HepG2 (cell line): ENCODE data around the gene SFI1. TPM values are rescaled to one million over a fixed set of nuclear protein-coding genes. Genes with fewer than 3 reads are reported as not detected.

ENCODE experiments used
- ADNP ChIP-seq: sonication (generic); formaldehyde crosslinking; IDR thresholded peaks from 2 replicates; pipeline ENCODE4 v1.4.0; 2020; ENCODE audit warnings: missing genetic modification reagents
- CHD2 ChIP-seq: IDR thresholded peaks from 2 replicates; pipeline ENCODE4 v1.6.1; 2011; ENCODE audit warnings: low read depth, low read length, improper control_type of control experiment
- EEA1 ChIP-seq: sonication (generic); formaldehyde crosslinking; IDR thresholded peaks from 2 replicates; pipeline ENCODE4 v1.5.1; 2020; ENCODE audit warnings: mild to moderate bottlenecking, missing genetic modification reagents, borderline replicate concordance
- ELF4 ChIP-seq: sonication (generic); formaldehyde crosslinking; IDR thresholded peaks from 2 replicates; pipeline ENCODE4 v1.5.0; 2020; ENCODE audit warnings: missing genetic modification reagents, mild to moderate bottlenecking, moderate library complexity, borderline replicate concordance
- ESRRA ChIP-seq: sonication (generic); formaldehyde crosslinking; IDR thresholded peaks from 2 replicates; pipeline ENCODE4 v1.5.1; 2020; ENCODE audit warnings: mild to moderate bottlenecking, low read depth, missing genetic modification reagents
- FOXC1 ChIP-seq: sonication (generic); formaldehyde crosslinking; IDR thresholded peaks from 2 replicates; pipeline ENCODE4 v1.8.0; 2022; ENCODE audit warnings: mild to moderate bottlenecking, missing genetic modification reagents, borderline replicate concordance
- FOXJ3 ChIP-seq: sonication (generic); formaldehyde crosslinking; IDR thresholded peaks from 2 replicates; pipeline ENCODE4 v1.4.0; 2020; ENCODE audit warnings: missing genetic modification reagents, mild to moderate bottlenecking, borderline replicate concordance
- GABPA ChIP-seq, 2 experiments: IDR thresholded peaks; 2 replicates each; pipeline ENCODE4 v1.6.1; 2011 to 2016; ENCODE audit warnings: low read depth in 2 of 2, low read length in 1 of 2, missing biosample characterization in 1 of 2, missing genetic modification characterization in 1 of 2
- HHEX ChIP-seq: IDR thresholded peaks from 2 replicates; pipeline ENCODE4 v1.6.1; 2016; ENCODE audit warnings: control low read depth
- HNRNPK ChIP-seq: fragments of 200-400 bp; formaldehyde crosslinking; IDR thresholded peaks from 2 replicates; pipeline ENCODE4 v1.6.1; 2018; ENCODE audit warnings: low read length, low read depth, moderate library complexity, mild to moderate bottlenecking; ENCODE audit not compliant: poor library complexity, severe bottlenecking
- ISL2 ChIP-seq: sonication (generic); formaldehyde crosslinking; IDR thresholded peaks from 2 replicates; pipeline ENCODE4 v1.5.0; 2020; ENCODE audit warnings: missing genetic modification reagents
- KLF6 ChIP-seq: IDR thresholded peaks from 2 replicates; pipeline ENCODE4 v1.8.0; 2016; ENCODE audit warnings: missing biosample characterization, missing genetic modification reagents
- MED8 ChIP-seq: sonication (generic); formaldehyde crosslinking; IDR thresholded peaks from 2 replicates; pipeline ENCODE4 v1.8.1; 2023; ENCODE audit warnings: mild to moderate bottlenecking, missing genetic modification reagents; ENCODE audit not compliant: insufficient replicate concordance
- MYNN ChIP-seq: sonication (generic); formaldehyde crosslinking; IDR thresholded peaks from 2 replicates; pipeline ENCODE4 v1.4.0; 2020; ENCODE audit warnings: mild to moderate bottlenecking, low read depth, missing genetic modification reagents
- NCOA2 ChIP-seq: sonication (generic); formaldehyde crosslinking; IDR thresholded peaks from 2 replicates; pipeline ENCODE4 v1.8.0; 2022; ENCODE audit warnings: inconsistent platforms
- POLR2G ChIP-seq: fragments of 200-400 bp; formaldehyde crosslinking; IDR thresholded peaks from 2 replicates; pipeline ENCODE4 v1.6.1; 2018; ENCODE audit warnings: mild to moderate bottlenecking, low read depth, low read length, moderate library complexity
- RFXAP ChIP-seq: sonication (generic); formaldehyde crosslinking; IDR thresholded peaks from 2 replicates; pipeline ENCODE4 v1.4.0; 2020; ENCODE audit warnings: missing genetic modification reagents, borderline replicate concordance
- SALL2 ChIP-seq: sonication (generic); formaldehyde crosslinking; IDR thresholded peaks from 2 replicates; pipeline ENCODE4 v1.8.1; 2023; ENCODE audit warnings: mild to moderate bottlenecking, missing genetic modification reagents, inconsistent platforms
- SNAPC5 ChIP-seq: sonication (generic); formaldehyde crosslinking; IDR thresholded peaks from 2 replicates; pipeline ENCODE4 v1.8.1; 2023; ENCODE audit warnings: mild to moderate bottlenecking, missing genetic modification reagents, borderline replicate concordance
- ZNF446 ChIP-seq: sonication (generic); formaldehyde crosslinking; IDR thresholded peaks from 2 replicates; pipeline ENCODE4 v1.5.0; 2020; ENCODE audit warnings: mild to moderate bottlenecking, missing genetic modification reagents
- ZNF530 ChIP-seq: sonication (generic); formaldehyde crosslinking; IDR thresholded peaks from 2 replicates; pipeline ENCODE4 v1.5.0; 2020; ENCODE audit warnings: low read depth, mild to moderate bottlenecking, missing genetic modification reagents
- ZNF747 ChIP-seq: sonication (generic); formaldehyde crosslinking; IDR thresholded peaks from 2 replicates; pipeline ENCODE4 v1.8.1; 2023; ENCODE audit warnings: missing genetic modification reagents, mild to moderate bottlenecking, borderline replicate concordance
- ZNF766 ChIP-seq: sonication (generic); formaldehyde crosslinking; IDR thresholded peaks from 2 replicates; pipeline ENCODE4 v1.5.0; 2020; ENCODE audit warnings: missing genetic modification reagents, borderline replicate concordance
- polyA plus RNA-seq, 8 experiments: library from polyadenylated mRNA; depleted of rRNA in 3 of 8; stranded (reverse) in 7 of 8; unstranded in 1 of 8; fragments of >200 nt; fragmentation: Illumina TruSeq in 4 of 8; extraction: Trizol in 4 of 8; gene quantifications; 2 replicates each; pipeline versions ENCODE4 v1.2.1 to v1.2.3, GENCODE V29; 2011 to 2016; ENCODE audit warnings: low read depth in 4 of 8, missing spikeins in 1 of 8, mixed read lengths in 1 of 8; ENCODE audit not compliant: insufficient read depth in 1 of 8
- total RNA-seq, 5 experiments: library from RNA; depleted of rRNA; stranded (reverse); fragments of >200 nt; fragmentation: Illumina TruSeq; extraction: Trizol; gene quantifications; 2 replicates each; pipeline ENCODE4 v1.2.3, GENCODE V29; 2016; ENCODE audit warnings: low read depth in 1 of 5
- TF ChIP-seq, protein P1 (sequence below): sonication (generic); formaldehyde crosslinking; IDR thresholded peaks from 2 replicates; pipeline ENCODE4 v1.5.0; 2020; ENCODE audit warnings: mild to moderate bottlenecking, missing genetic modification reagents, moderate library complexity
- TF ChIP-seq, protein P2 (sequence below): sonication (generic); formaldehyde crosslinking; IDR thresholded peaks from 2 replicates; pipeline ENCODE4 v1.4.0; 2020; ENCODE audit warnings: missing genetic modification reagents

Gene SFI1
- total and polyA plus RNA-seq, 2 of the 13 experiments (the other 11 are each of a cell fraction or from before 2014, with no cell fraction given) = 20.5 to 40.1 TPM

DNA sequence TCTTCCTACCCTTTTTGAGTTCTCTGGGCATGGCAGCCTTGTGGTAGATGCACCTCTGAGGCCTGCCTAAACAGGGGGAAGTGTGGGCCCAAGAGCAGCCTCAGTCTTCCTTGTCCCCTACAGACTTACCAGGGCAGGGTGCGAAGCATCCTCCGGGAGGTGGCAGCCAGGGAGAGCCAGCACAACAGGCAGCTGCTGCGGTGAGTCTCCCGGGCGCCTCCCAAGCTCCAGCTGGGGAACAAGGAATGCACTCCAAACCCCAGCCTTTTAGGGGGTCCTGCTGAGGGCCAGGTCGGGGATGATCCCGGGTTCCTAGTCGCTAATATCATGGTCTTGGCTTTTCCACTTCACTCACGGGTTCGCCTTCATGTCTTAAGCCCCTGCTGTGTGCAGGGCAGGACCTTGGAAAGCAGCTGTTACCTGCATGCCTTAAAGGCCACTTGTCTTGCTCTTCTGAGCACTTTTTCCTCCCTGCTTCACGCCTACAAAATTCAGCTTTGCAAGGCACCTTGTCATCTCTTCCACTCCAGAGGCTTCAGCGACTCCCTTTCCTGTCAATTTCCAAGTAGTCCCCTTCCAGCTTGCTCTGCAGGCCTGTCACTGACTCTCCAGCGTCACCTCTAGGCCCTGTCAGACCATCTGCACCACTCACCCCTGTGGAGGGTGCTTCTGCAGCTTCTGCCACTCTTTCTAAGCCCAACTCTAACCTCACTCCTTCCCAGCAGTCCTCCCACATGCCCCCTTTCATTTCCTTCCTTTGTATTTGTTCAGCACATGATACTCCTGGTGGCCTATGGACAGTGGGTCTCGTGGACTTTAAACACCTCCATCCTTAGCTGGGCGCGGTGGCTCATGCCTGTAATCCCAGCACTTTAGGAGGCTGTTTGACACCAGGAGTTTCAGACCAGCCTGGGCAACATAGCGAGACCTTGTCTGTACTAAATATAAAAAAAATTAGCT lies 108.7 kb downstream of the SFI1 start (continued):
- TF ChIP-seq MYNN (CRISPR knock-in tag) (no peak), FOXC1 (CRISPR knock-in tag) (no peak), SALL2 (CRISPR knock-in tag) (no peak), ELF4 (CRISPR knock-in tag) (no peak), CHD2 (no peak), FOXJ3 (no peak), SNAPC5 (CRISPR knock-in tag) (no peak), ZNF530 (no peak), ZNF747 (CRISPR knock-in tag) (no peak), ADNP (CRISPR knock-in tag) (no peak), ZNF446 (no peak), EEA1 (no peak), MED8 (CRISPR knock-in tag) (no peak), ESRRA (CRISPR knock-in tag) (no peak), RFXAP (no peak), HHEX (CRISPR knock-in tag) (no peak), ZNF766 (no peak), POLR2G (no peak), GABPA (IDR thresholded peaks at IDR 0.05; ENCODE audit: low read depth, low read length) (no peak), GABPA (CRISPR knock-in tag; IDR thresholded peaks at IDR 0.05; ENCODE audit: low read depth) (no peak), ISL2 (CRISPR knock-in tag) (no peak), NCOA2 (CRISPR knock-in tag) (no peak), KLF6 (CRISPR knock-in tag) (no peak), HNRNPK (no peak)
- TF ChIP-seq, protein P1, sequence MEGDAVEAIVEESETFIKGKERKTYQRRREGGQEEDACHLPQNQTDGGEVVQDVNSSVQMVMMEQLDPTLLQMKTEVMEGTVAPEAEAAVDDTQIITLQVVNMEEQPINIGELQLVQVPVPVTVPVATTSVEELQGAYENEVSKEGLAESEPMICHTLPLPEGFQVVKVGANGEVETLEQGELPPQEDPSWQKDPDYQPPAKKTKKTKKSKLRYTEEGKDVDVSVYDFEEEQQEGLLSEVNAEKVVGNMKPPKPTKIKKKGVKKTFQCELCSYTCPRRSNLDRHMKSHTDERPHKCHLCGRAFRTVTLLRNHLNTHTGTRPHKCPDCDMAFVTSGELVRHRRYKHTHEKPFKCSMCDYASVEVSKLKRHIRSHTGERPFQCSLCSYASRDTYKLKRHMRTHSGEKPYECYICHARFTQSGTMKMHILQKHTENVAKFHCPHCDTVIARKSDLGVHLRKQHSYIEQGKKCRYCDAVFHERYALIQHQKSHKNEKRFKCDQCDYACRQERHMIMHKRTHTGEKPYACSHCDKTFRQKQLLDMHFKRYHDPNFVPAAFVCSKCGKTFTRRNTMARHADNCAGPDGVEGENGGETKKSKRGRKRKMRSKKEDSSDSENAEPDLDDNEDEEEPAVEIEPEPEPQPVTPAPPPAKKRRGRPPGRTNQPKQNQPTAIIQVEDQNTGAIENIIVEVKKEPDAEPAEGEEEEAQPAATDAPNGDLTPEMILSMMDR (CRISPR knock-in tag) = peak; percentile 24; the same call in 1 of the 2 replicates
- TF ChIP-seq, protein P2, sequence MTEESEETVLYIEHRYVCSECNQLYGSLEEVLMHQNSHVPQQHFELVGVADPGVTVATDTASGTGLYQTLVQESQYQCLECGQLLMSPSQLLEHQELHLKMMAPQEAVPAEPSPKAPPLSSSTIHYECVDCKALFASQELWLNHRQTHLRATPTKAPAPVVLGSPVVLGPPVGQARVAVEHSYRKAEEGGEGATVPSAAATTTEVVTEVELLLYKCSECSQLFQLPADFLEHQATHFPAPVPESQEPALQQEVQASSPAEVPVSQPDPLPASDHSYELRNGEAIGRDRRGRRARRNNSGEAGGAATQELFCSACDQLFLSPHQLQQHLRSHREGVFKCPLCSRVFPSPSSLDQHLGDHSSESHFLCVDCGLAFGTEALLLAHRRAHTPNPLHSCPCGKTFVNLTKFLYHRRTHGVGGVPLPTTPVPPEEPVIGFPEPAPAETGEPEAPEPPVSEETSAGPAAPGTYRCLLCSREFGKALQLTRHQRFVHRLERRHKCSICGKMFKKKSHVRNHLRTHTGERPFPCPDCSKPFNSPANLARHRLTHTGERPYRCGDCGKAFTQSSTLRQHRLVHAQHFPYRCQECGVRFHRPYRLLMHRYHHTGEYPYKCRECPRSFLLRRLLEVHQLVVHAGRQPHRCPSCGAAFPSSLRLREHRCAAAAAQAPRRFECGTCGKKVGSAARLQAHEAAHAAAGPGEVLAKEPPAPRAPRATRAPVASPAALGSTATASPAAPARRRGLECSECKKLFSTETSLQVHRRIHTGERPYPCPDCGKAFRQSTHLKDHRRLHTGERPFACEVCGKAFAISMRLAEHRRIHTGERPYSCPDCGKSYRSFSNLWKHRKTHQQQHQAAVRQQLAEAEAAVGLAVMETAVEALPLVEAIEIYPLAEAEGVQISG (CRISPR knock-in tag) = no peak
